Mesodermal cell (in vitro differentiated cells): ENCODE results near the gene TRPC4AP.

Source experiments
- H3K27ac ChIP-seq: 2 replicates; pipeline ENCODE4 v1.7.0; 2013; ENCODE audit warnings: mild to moderate bottlenecking, low read depth, low read length, moderate library complexity; ENCODE audit not compliant: severe bottlenecking
- H3K36me3 ChIP-seq: 2 replicates; pipeline ENCODE4 v1.7.1; 2013; ENCODE audit warnings: mild to moderate bottlenecking, low read length, moderate library complexity; ENCODE audit not compliant: control insufficient read depth, insufficient read depth
- H3K4me1 ChIP-seq: one replicate; pipeline ENCODE4 v1.7.1; 2013; ENCODE audit warnings: mild to moderate bottlenecking, low read length; ENCODE audit not compliant: insufficient read depth, control insufficient read depth, poor library complexity, severe bottlenecking
- H3K4me3 ChIP-seq: 2 replicates; pipeline ENCODE4 v1.7.0; 2013; ENCODE audit warnings: low read length, control low read depth, mild to moderate bottlenecking; ENCODE audit not compliant: insufficient read depth, poor library complexity, severe bottlenecking; ENCODE audit errors: extremely low read depth
- H3K9me3 ChIP-seq: 2 replicates; pipeline ENCODE4 v1.7.1; 2013; ENCODE audit warnings: mild to moderate bottlenecking, low read length, moderate library complexity; ENCODE audit not compliant: control insufficient read depth
- WGBS, 2 experiments: methylation state at CpG; one replicate each; pipeline ENCODE4 v1.1.5; 2013; ENCODE audit warnings: missing lambda C conversion rate in 2 of 2; ENCODE audit not compliant: insufficient coverage in 2 of 2; 5-methylcytosine and 5-hydroxymethylcytosine counted together

The TRPC4AP gene

GRCh38 chr20:34986311-34987287 is 106.0 kb downstream of the TRPC4AP start:
- no peak overlapping the region for H3K27ac ChIP-seq
- H3K4me1 ChIP-seq, result peaks cover 7% of the 10 kb centered on the region
- H3K36me3 ChIP-seq, result peaks cover 3% of the 10 kb centered on the region
- WGBS, 2 experiments, result 90% methylated on average over 21 to 24 of the region's 24 CpGs
- no peak overlapping the region for H3K4me3 ChIP-seq
- no peaks in the 10 kb centered on the region for H3K9me3 ChIP-seq

GRCh38 chr20:34985461-34986310 is 106.9 kb downstream of the TRPC4AP start:
- peaks cover 1% of the 10 kb centered on the region for H3K36me3 ChIP-seq
- H3K9me3 ChIP-seq, result no peaks in the 10 kb centered on the region
- H3K4me3 ChIP-seq, result no peak overlapping the region
- 82 to 88% methylated on average over 10 to 16 of the region's 25 CpGs for WGBS, 2 experiments
- peaks cover 7% of the 10 kb centered on the region for H3K4me1 ChIP-seq
- no peak overlapping the region for H3K27ac ChIP-seq

DNA sequence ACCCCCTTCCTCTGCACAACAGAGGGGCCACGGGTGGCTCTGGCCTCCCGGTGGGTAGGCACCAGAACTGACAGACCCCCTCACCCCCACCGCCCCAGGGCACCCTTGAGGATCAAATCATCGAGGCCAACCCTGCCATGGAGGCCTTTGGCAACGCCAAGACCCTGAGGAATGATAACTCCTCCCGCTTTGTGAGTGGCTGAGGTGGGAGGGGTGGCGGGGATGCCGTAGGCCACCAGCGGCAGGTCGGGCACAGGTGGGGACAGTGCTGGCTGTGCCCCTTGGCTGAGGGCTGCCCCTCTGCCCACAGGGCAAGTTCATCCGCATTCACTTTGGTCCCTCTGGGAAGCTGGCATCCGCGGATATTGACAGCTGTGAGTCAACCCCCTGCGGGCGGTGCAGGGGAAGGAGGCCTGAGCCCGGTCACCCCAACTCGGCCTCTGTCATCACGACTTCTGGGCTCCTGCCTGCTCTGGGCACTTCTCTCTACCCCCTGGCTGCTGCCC is 107.8 kb downstream of the TRPC4AP start:
- no peak overlapping the region for H3K27ac ChIP-seq
- no peak overlapping the region for H3K4me3 ChIP-seq
- peaks cover 7% of the 10 kb centered on the region for H3K4me1 ChIP-seq
- H3K9me3 ChIP-seq, result no peaks in the 10 kb centered on the region
- H3K36me3 ChIP-seq, result no peaks in the 10 kb centered on the region
- 72 to 74% methylated on average over 14 to 15 of the region's 18 CpGs for WGBS, 2 experiments

DNA sequence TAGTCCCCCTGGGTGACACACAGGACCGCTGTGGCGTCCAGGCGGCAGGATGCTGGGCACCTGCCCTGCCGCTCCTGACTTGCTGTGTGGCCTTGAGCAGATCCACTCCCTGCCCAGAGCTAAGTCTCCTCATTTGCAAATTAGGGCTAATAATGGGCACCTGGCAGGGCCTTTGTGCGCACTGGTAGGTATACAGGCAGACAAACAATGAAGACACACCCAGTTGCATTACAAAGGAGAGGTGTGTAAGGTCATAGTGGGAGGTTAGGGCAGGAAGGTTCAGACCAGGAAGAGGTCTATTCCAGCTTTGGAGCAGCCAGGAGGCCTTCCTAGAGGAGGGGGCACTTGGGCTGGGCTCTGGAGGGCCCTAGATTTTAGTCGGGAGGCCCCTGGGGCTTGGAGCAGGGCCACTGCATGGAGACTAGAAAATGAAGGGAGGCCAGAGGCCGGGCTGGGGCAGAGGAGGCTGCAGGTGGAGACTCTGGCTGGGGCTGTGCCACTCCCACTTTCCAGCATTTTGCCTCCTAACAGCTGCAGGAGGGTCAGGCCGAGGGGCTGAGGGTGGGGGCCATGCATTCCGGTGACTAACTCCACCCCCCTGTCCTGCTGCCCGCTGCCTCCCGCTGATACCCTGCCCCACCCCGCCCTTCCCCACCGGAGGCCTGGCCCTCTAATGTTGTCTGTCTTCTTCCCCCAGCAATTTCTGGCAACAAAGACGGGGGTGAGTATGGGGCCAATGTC is 108.4 kb downstream of the TRPC4AP start:
- Histone ChIP-seq H3K9me3 (no peaks in the 10 kb centered on the region), H3K4me1 (peaks cover 7% of the 10 kb centered on the region), H3K27ac (no peak overlapping the region), H3K4me3 (no peak overlapping the region), H3K36me3 (no peaks in the 10 kb centered on the region)
- WGBS, 2 experiments, result 32 to 40% methylated on average over 10 to 12 of the region's 14 CpGs

DNA sequence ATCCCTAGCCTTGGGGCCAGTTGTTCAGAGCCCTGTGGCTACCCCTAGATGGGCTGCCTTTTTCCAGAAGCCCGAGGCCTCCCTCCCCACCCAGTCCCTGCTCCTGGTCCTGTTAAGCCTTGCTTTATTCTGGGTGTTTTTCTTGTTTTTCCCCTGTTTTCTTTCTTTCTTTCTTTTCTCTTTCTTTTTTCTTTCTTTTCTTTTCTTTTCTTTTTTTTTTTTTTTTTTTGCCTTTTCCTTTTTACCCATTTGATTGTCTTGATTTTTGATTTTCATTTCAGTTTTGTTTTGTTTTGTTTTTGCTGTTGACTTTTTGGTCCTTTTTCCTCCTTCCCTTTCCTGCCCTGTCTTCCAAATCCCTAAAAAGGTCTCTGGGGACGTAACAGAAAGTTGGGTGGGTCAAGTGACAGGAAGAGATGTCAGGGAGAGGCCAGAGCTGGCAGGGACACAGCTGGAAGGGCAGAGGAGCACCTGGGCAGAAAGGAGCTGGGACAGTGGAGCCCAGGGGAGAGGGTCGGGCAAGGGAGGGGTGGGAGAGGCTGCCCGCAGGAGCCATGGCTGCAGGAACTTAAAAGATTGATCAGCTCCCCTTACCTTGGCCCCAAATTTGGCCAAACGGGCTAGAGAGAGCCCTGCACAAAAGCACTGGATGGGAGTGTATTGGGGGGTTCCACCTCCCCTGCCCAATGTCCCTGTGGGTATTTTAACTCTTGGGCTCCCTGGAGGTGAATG is 109.4 kb downstream of the TRPC4AP start:
- peaks cover 7% of the 10 kb centered on the region for H3K4me1 ChIP-seq
- WGBS, 2 experiments, result 66% methylated on average over 2 to 3 of the region's 5 CpGs
- no peak overlapping the region for H3K27ac ChIP-seq
- no peaks in the 10 kb centered on the region for H3K36me3 ChIP-seq
- no peak overlapping the region for H3K4me3 ChIP-seq
- H3K9me3 ChIP-seq, result no peaks in the 10 kb centered on the region

DNA sequence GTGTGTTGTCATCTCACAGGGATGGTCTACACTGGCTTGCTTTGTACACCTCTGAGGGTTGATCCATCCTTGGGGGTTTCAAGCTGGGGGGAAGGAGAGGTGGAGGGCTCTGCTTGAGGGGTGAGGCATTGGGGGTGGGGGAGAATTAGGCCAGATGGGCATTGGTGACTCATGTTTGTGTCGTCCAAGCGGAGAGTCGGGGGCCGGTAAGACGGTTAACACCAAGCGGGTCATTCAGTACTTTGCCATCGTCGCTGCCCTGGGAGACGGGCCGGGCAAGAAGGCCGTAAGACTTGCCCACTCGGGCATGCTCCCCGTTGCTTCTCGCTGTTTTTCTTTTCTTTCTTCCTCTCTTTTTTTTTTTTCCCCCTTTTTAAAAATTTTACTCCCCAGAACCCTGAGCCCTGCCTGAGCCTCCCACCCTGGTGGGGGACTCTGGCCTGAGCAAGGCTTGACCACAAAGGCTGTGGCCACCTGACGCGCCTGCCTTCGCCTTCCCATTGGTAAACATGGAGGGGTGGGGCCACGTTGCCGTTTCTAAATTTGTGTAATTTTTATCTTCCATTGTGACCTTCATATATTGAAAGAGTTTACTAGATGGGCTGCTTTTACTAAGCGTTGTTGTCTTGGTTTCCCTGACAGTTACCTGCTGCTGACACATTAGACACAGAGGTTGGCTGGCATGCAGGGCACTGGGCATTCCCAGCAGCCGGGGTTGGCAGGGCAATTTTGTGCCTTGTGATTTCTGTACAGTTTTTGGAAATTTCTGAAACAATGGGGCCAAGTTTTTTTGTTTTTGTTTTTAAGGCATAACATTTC is 110.1 kb downstream of the TRPC4AP start:
- peaks cover 7% of the 10 kb centered on the region for H3K4me1 ChIP-seq
- H3K27ac ChIP-seq, result no peak overlapping the region
- WGBS, 2 experiments, result 87 to 91% methylated on average over 19 to 20 of the region's 21 CpGs
- H3K9me3 ChIP-seq, result no peaks in the 10 kb centered on the region
- no peak overlapping the region for H3K4me3 ChIP-seq
- no peaks in the 10 kb centered on the region for H3K36me3 ChIP-seq

DNA sequence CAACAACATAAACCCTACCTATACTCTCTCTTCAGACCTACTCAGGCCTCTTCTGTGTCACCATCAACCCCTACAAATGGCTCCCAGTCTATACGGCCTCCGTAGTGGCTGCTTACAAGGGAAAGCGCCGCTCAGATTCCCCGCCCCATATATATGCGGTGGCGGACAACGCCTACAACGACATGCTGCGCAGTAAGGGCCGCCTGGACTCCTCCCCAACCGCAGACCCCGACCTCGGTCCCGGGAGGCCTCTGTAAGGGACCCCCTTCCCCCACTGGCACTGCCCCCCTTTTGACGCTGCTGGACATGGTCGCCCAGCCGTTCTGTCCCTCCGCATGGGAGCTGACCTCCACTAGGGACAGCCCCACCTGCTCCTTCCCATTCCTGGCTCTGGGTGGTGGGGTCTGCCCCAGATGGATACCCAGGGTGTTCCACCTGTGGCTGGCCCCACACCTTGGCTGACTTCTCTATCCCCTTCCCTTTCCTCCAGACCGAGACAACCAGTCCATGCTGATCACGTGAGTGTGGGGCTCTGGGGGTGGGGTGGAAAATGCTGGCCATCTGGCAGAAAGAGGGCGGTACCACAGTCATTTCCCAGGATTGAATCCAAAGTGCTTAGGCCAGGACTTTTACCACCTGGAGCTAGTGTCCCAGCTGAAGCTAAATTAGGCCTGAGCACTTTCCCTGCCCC is 111.9 kb downstream of the TRPC4AP start:
- no peak overlapping the region for H3K27ac ChIP-seq
- 90 to 95% methylated on average over 17 to 21 of the region's 22 CpGs for WGBS, 2 experiments
- no peak overlapping the region for H3K4me3 ChIP-seq
- H3K4me1 ChIP-seq, result peaks cover 7% of the 10 kb centered on the region
- H3K9me3 ChIP-seq, result no peaks in the 10 kb centered on the region
- no peaks in the 10 kb centered on the region for H3K36me3 ChIP-seq

- Histone ChIP-seq H3K4me1 (peaks cover 3% of the 10 kb centered on the region), H3K36me3 (no peaks in the 10 kb centered on the region), H3K4me3 (no peak overlapping the region), H3K9me3 (no peaks in the 10 kb centered on the region), H3K27ac (no peak overlapping the region)
- 92 to 98% methylated on average over 18 to 39 of the region's 42 CpGs for WGBS, 2 experiments
Observed at GRCh38 chr20:34979366-34980153, 113.0 kb downstream of the TRPC4AP start.
